Osteocyte (in vitro differentiated cells): Measurements from ENCODE around the gene TBL2. TPM values are rescaled to one million over a fixed set of nuclear protein-coding genes. Genes with fewer than 3 reads are reported as not detected.

Experiments used
- DNase-seq: peaks from one replicate; pipeline ENCODE4 v3.0.0; 2021; ENCODE audit warnings: mixed read lengths; ENCODE audit not compliant: unreplicated experiment; ENCODE audit errors: extremely low spot score
- H3K27ac Mint-ChIP-seq: one replicate; pipeline ENCODE4 v1.8.0; 2021; ENCODE audit warnings: mild to moderate bottlenecking, mixed read lengths; ENCODE audit not compliant: unreplicated experiment
- H3K27me3 Mint-ChIP-seq: one replicate; pipeline ENCODE4 v1.8.0; 2021; ENCODE audit warnings: mixed read lengths; ENCODE audit not compliant: unreplicated experiment
- H3K36me3 Mint-ChIP-seq: one replicate; pipeline ENCODE4 v1.8.0; 2021; ENCODE audit warnings: mixed read lengths; ENCODE audit not compliant: unreplicated experiment
- H3K4me1 Mint-ChIP-seq: one replicate; pipeline ENCODE4 v1.8.0; 2021; ENCODE audit warnings: mixed read lengths; ENCODE audit not compliant: unreplicated experiment
- H3K4me3 Mint-ChIP-seq: one replicate; pipeline ENCODE4 v1.8.0; 2021; ENCODE audit warnings: mild to moderate bottlenecking, moderate library complexity, mixed read lengths; ENCODE audit not compliant: unreplicated experiment
- H3K9me3 Mint-ChIP-seq: one replicate; pipeline ENCODE4 v1.8.0; 2021; ENCODE audit warnings: mixed read lengths; ENCODE audit not compliant: unreplicated experiment
- total RNA-seq: library from RNA; stranded (reverse); gene quantifications from 2 replicates; pipeline ENCODE4 v1.2.1, GENCODE V29; 2021
- TF ChIP-seq, protein P1 (sequence below): fragments of 200-600 bp; sonication (generic); IDR thresholded peaks from 2 replicates; pipeline ENCODE4 v1.5.0; 2021; ENCODE audit warnings: antibody characterized with exemption, mild to moderate bottlenecking, moderate library complexity

TBL2 gene
- total RNA-seq, 1 donor from 2014 or later, result 48.0 TPM

DNA sequence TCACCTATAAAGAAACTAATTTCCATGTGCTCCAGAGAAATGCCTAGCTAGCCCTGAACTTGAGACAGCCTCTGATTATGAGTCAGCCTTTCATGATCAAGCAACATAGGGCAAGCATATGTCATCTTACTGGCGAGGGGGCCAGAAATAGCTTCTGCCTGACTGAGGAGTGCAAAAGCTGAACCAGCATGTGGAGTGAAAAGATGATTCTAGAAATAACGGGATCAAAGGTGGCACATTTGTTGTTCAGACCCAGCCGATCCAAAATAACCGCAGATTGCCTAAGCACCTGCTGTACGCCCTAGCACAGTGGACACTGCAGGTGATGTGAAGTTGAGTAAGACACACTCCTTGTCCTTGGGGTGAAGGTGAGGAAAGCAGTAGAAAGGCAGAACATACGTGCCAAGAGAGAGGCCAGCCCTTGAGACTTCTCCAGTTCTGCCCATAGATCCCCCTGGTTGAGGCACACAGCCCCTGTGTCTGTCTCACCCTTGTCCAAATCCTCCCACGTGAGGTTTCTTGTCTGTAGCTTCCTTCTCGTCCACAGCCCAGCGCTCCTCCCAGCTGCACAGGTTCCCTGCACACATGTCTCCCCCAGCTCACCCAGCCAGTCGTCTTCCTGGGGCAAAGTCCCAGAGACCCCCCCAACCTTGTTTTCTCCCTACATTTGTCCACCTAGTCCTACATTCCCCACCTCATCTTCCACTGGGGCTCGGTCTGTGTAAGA is 18.1 kb downstream of the TBL2 start:
- H3K4me1 Mint-ChIP-seq, result peaks cover 35% of the 10 kb centered on the region
- TF ChIP-seq, protein P1, sequence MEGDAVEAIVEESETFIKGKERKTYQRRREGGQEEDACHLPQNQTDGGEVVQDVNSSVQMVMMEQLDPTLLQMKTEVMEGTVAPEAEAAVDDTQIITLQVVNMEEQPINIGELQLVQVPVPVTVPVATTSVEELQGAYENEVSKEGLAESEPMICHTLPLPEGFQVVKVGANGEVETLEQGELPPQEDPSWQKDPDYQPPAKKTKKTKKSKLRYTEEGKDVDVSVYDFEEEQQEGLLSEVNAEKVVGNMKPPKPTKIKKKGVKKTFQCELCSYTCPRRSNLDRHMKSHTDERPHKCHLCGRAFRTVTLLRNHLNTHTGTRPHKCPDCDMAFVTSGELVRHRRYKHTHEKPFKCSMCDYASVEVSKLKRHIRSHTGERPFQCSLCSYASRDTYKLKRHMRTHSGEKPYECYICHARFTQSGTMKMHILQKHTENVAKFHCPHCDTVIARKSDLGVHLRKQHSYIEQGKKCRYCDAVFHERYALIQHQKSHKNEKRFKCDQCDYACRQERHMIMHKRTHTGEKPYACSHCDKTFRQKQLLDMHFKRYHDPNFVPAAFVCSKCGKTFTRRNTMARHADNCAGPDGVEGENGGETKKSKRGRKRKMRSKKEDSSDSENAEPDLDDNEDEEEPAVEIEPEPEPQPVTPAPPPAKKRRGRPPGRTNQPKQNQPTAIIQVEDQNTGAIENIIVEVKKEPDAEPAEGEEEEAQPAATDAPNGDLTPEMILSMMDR, result no peak
- no peak for DNase-seq
- no peaks in the 10 kb centered on the region for H3K9me3 Mint-ChIP-seq
- no peaks in the 10 kb centered on the region for H3K36me3 Mint-ChIP-seq
- no peaks in the 10 kb centered on the region for H3K27me3 Mint-ChIP-seq
- H3K27ac Mint-ChIP-seq, result no peak overlapping the region
- no peak overlapping the region for H3K4me3 Mint-ChIP-seq

DNA sequence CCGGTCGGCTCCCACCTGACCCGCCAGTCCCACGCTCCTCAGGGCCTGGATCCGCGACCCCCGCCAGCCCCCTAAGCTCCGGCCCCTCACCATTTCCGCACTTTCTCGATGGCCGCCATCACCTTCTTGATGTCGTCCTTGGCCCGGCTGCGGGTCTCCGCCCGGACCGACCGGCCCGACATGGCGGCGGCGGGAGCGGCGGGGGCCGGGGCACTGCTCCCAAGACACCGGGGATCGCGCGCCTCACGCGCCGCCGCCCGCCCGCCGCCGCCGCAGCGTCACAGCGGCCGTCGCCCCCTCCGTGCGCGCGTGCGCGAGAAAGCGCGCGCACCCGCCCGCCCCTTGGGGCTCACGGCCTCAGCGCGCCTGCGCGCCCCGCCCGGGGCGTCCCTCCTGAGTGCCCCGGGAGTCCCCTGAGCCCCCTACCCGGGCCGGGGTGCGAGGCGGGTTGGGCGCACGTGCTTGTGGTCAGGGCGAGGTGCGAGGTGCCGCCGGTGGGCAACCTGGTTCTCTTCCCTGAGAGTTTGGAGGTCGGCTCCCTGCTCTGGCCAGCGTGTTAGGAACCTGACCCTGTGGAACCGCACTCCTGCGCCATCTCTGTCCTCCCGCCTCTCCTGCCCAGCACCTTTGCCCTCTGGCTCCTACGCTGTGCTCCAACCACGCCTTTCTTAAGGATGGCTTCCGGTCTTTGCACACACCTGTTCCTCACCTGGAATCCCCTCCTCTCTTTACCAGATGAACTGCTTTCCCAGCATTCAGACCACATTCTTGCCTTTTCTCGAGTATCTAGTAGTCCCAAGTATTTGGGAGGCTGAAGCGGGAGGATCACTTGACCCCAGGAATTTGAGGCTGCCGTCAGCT is 20.8 kb downstream of the TBL2 start, which contains the start of gene BCL7B:
TSS of gene BCL7B (minus strand) at position 294 of the 861 bp plus-strand sequence. CDS start at position 182, 112 bp downstream.
- peak within 1 kb of the TSS; percentile 87 for H3K27ac Mint-ChIP-seq
- H3K36me3 Mint-ChIP-seq, result peaks cover 2% of the 10 kb centered on the region
- no peaks in the 10 kb centered on the region for H3K27me3 Mint-ChIP-seq
- H3K4me3 Mint-ChIP-seq, result peak within 1 kb of the TSS; percentile 80
- TF ChIP-seq, protein P1, result no peak
- peaks cover 35% of the 10 kb centered on the region for H3K4me1 Mint-ChIP-seq
- peak; percentile 92 for DNase-seq
- H3K9me3 Mint-ChIP-seq, result no peaks in the 10 kb centered on the region

DNA sequence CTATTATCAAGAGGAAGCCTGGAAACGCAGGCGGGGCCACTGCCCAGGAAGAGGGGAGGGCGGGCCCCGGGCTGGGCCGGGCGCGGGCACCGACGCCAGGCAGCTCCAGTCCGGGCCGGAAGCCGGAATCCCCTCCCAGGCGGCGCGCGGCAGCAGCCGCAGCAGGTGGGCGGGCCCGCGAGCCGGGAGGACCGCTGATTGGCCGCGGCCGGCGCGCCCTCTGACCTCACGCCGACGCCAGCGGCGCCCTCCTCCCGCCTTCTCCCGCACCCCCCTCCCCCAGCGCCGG is 21.3 kb downstream of the TBL2 start:
- H3K9me3 Mint-ChIP-seq, result no peaks in the 10 kb centered on the region

DNA sequence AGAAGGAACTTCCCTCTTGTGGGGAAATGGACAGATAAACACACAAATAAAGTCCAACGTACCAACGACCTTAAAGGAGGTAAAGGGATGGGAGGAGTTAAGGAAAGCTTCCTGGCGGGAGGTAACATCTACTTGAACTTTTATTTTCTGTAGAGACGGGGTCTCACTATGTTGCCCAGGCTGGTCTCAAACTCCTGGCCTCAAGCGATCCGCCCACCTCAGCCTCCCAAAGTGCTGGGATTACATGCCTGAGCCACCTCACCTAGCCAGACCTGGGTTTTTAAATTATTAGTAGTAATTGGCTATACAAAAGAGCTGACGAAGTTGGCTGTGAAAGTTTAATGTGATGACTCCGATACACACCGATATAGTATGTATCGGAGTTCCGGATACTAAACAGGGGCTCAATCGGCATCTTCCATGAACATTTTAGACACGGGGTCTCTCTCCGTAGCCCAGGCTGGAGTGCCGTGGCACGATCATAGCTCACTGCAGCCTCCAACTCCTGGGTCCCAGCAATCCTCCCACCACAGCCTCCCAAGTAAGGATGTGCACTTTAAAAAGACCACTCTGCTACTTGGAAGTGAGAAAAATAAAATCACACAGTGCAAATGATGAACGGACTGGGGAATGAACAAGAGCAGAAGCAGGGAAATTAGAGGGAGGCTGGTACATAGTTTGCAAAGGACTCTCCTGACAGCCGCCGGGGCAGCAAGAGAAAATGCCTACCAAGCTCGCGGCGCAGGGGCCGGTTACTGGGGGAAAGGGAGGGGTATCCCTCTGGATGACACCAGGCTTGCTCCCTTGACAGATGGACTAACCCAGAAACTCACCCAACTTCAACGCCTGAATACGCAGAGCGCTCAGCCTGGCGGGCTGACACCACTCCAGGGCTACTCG is 21.9 kb downstream of the TBL2 start:
- DNase-seq, result no peak
- H3K9me3 Mint-ChIP-seq, result no peaks in the 10 kb centered on the region
- H3K27me3 Mint-ChIP-seq, result no peaks in the 10 kb centered on the region
- H3K4me1 Mint-ChIP-seq, result peaks cover 35% of the 10 kb centered on the region
- H3K4me3 Mint-ChIP-seq, result peak overlapping the region; percentile 80
- TF ChIP-seq, protein P1, result no peak
- peaks cover 4% of the 10 kb centered on the region for H3K36me3 Mint-ChIP-seq
- peak overlapping the region; percentile 79 for H3K27ac Mint-ChIP-seq

More for the DNA sequence above, 21.3 kb downstream of the TBL2 start:
- Mint-ChIP-seq H3K4me1 (peaks cover 35% of the 10 kb centered on the region), H3K4me3 (peak overlapping the region; percentile 80), H3K36me3 (peaks cover 3% of the 10 kb centered on the region), H3K27me3 (no peaks in the 10 kb centered on the region), H3K27ac (peak overlapping the region; percentile 87)
- peak; percentile 98 for DNase-seq
- TF ChIP-seq, protein P1, result no peak
